Measurements from ENCODE around the gene EPB41L3. TPM values are rescaled to one million over a fixed set of nuclear protein-coding genes. Genes with fewer than 3 reads are reported as not detected.

Gene EPB41L3
- polyA plus RNA-seq, 2 of the 4 experiments (the other 2 are of a cell fraction): 0.46 to 1.00 TPM

DNA sequence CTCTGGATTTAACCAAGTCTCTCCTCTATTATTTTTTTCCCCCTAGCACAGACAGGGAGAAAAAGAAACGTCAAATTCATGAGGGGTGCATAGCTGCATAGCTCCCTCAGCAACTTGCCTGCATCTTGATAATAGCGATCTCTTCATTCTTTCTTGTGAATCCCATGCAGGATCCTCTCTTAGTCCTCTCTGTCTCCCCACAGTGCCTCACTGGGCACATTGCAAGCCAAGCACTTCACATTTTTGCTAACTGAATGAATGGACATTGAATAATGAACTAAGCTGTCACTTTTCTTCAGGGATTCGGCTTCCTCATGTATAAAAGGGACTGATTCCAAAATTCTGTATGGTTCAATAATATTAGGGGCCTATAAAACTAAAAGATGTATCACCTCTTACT lies 2.9 kb upstream of the EPB41L3 start:
- ATAC-seq: peak; percentile 65 to 76; a peak in 4 of 6 replicates
- Histone ChIP-seq H3K27ac (no peak overlapping the region), H3K4me2 (no peak overlapping the region), H3K4me3 (no peak overlapping the region), H3K9me3 (no peaks in the 10 kb centered on the region), H3K4me1 (no peaks in the 10 kb centered on the region)
- peak in 1 of 2 experiments; percentile 17 for DNase-seq (ENCODE audit: low read depth in 1 of 2, low spot score in 1 of 2)
- WGBS (ENCODE audit: missing lambda C conversion rate): 13% methylated on average over 3 of the region's 3 CpGs
- no peak for FAIRE-seq
- ChIA-PET POLR2A (no interaction called here), CTCF (no interaction called here)
- TF ChIP-seq PHF8 (IDR thresholded peaks at IDR 0.05; ENCODE audit: borderline replicate concordance, low read depth): no peak
- no peak for TF ChIP-seq ZSCAN20 (CRISPR knock-in tag; IDR thresholded peaks at IDR 0.05)
- TF ChIP-seq, protein P1, sequence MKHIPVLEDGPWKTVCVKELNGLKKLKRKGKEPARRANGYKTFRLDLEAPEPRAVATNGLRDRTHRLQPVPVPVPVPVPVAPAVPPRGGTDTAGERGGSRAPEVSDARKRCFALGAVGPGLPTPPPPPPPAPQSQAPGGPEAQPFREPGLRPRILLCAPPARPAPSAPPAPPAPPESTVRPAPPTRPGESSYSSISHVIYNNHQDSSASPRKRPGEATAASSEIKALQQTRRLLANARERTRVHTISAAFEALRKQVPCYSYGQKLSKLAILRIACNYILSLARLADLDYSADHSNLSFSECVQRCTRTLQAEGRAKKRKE (CRISPR knock-in tag; IDR thresholded peaks at IDR 0.05; ENCODE audit: low read depth): no peak

DNA sequence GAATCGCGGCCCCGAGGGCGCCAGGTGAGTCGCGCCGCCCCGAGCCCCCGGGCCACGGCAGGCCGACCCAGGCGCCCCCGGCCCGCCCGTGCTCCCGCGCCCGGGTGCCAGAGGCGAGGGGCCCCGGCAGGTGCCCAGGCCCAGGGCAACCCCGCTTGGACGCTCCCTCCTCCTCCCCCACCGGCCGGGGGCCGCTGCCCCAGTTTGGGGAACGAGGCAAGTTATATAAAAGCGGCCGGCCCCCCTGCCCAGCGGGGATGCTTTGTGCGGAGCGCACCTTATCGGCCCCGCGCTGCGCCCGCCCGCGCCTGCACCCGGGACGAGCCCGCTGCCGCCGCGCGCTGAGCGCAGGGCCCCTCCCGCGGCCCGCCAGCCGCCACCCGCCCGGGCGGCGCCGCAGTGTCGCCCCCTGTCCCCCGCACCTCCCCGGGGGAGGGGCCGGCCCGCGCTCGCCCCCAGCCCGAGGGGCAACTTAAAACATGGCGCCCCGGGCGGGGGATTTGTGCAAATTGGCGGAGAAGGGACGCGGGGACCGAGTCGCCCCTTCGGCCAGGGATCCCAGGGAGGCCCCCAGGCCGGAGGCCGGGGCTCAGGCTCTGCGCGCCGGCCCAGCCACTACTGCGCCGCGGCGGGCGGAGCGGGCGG lies 639 bp downstream of the EPB41L3 start:
- WGBS (ENCODE audit: missing lambda C conversion rate): no CpG with 5 or more reads among the region's 84 CpGs
- ATAC-seq (no peak; a peak in 1 of 6 replicates), DNase-seq (ENCODE audit: low read depth in 1 of 2, low spot score in 1 of 2) (no peak), FAIRE-seq (no peak)
- H3K4me2 ChIP-seq: peak overlapping the region; percentile 73
- H3K4me1 ChIP-seq: no peaks in the 10 kb centered on the region
- H3K27ac ChIP-seq: no peak overlapping the region
- ChIA-PET CTCF (no interaction called here), POLR2A (no interaction called here)
- peak overlapping the region; percentile 37 for H3K4me3 ChIP-seq
- TF ChIP-seq TP53 (CRISPR knock-in tag; IDR thresholded peaks at IDR 0.05) (no peak), MYC (IDR thresholded peaks at IDR 0.05; ENCODE audit: borderline replicate concordance, low read length) (no peak), RNF2 (IDR thresholded peaks at IDR 0.05; ENCODE audit: borderline replicate concordance, low read depth) (no peak), CBX8 (IDR thresholded peaks at IDR 0.05) (no peak), KDM1A (IDR thresholded peaks at IDR 0.05; ENCODE audit: low read depth) (no peak), EP300 (IDR thresholded peaks at IDR 0.05) (no peak), ESRRA (IDR thresholded peaks at IDR 0.05; ENCODE audit: borderline replicate concordance, low read length) (no peak), FOSL2 (IDR thresholded peaks at IDR 0.05) (no peak), FOSL2 (CRISPR knock-in tag; IDR thresholded peaks at IDR 0.05) (no peak), EHF (CRISPR knock-in tag; IDR thresholded peaks at IDR 0.05) (no peak), CHD2 (IDR thresholded peaks at IDR 0.05; ENCODE audit: low read length, partially characterized antibody) (no peak)
- TF ChIP-seq, protein P2, sequence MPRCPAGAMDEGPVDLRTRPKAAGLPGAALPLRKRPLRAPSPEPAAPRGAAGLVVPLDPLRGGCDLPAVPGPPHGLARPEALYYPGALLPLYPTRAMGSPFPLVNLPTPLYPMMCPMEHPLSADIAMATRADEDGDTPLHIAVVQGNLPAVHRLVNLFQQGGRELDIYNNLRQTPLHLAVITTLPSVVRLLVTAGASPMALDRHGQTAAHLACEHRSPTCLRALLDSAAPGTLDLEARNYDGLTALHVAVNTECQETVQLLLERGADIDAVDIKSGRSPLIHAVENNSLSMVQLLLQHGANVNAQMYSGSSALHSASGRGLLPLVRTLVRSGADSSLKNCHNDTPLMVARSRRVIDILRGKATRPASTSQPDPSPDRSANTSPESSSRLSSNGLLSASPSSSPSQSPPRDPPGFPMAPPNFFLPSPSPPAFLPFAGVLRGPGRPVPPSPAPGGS (IDR thresholded peaks at IDR 0.05): no peak
- TF ChIP-seq, protein P3, sequence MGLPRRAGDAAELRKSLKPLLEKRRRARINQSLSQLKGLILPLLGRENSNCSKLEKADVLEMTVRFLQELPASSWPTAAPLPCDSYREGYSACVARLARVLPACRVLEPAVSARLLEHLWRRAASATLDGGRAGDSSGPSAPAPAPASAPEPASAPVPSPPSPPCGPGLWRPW (IDR thresholded peaks at IDR 0.05): no peak
- TF ChIP-seq, protein P4, sequence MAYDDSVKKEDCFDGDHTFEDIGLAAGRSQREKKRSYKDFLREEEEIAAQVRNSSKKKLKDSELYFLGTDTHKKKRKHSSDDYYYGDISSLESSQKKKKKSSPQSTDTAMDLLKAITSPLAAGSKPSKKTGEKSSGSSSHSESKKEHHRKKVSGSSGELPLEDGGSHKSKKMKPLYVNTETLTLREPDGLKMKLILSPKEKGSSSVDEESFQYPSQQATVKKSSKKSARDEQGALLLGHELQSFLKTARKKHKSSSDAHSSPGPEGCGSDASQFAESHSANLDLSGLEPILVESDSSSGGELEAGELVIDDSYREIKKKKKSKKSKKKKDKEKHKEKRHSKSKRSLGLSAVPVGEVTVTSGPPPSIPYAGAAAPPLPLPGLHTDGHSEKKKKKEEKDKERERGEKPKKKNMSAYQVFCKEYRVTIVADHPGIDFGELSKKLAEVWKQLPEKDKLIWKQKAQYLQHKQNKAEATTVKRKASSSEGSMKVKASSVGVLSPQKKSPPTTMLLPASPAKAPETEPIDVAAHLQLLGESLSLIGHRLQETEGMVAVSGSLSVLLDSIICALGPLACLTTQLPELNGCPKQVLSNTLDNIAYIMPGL (CRISPR knock-in tag; IDR thresholded peaks at IDR 0.05; ENCODE audit: borderline replicate concordance): no peak
- TF ChIP-seq, protein P5, sequence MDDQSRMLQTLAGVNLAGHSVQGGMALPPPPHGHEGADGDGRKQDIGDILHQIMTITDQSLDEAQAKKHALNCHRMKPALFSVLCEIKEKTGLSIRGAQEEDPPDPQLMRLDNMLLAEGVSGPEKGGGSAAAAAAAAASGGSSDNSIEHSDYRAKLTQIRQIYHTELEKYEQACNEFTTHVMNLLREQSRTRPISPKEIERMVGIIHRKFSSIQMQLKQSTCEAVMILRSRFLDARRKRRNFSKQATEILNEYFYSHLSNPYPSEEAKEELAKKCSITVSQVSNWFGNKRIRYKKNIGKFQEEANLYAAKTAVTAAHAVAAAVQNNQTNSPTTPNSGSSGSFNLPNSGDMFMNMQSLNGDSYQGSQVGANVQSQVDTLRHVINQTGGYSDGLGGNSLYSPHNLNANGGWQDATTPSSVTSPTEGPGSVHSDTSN (IDR thresholded peaks at IDR 0.05): no peak
- H3K9me3 ChIP-seq: no peaks in the 10 kb centered on the region

Data from A549 (cell line).